Smooth muscle cell (in vitro differentiated cells): Measurements from ENCODE around the gene CNTN6. TPM values are rescaled to one million over a fixed set of nuclear protein-coding genes. Genes with fewer than 3 reads are reported as not detected.
A peak's percentile ranks its signal among the peaks of the same experiment; 100 is the strongest.

Experiments
- DNase-seq: peaks from one replicate; lab custom pipeline; 2025; ENCODE audit not compliant: unreplicated experiment; lab: John Stamatoyannopoulos, UW
- H2AFZ ChIP-seq: fragments of 200-600 bp; sonication (generic); 2 replicates; pipeline ENCODE4 v1.6.0; 2016; ENCODE audit warnings: antibody characterized with exemption, low read depth, mild to moderate bottlenecking
- H3F3A ChIP-seq: fragments of 200-600 bp; sonication (generic); 2 replicates; pipeline ENCODE4 v1.6.0; 2017; ENCODE audit warnings: antibody characterized with exemption, low read depth
- H3K27ac ChIP-seq: fragments of 200-600 bp; sonication (generic); 2 replicates; pipeline ENCODE4 v1.5.1; 2016; ENCODE audit warnings: low read depth, mild to moderate bottlenecking
- H3K27me3 ChIP-seq: fragments of 200-600 bp; sonication (generic); 2 replicates; pipeline ENCODE4 v1.6.1; 2016; ENCODE audit warnings: low read depth, mild to moderate bottlenecking
- H3K36me3 ChIP-seq: fragments of 200-600 bp; sonication (generic); 2 replicates; pipeline ENCODE4 v1.5.1; 2016; ENCODE audit warnings: low read depth
- H3K4me1 ChIP-seq: fragments of 200-600 bp; sonication (generic); 2 replicates; pipeline ENCODE4 v1.5.1; 2016; ENCODE audit warnings: low read depth
- H3K4me2 ChIP-seq: fragments of 200-600 bp; sonication (generic); 2 replicates; pipeline ENCODE4 v1.6.0; 2016; ENCODE audit warnings: mild to moderate bottlenecking
- H3K4me3 ChIP-seq: fragments of 200-600 bp; sonication (generic); 2 replicates; pipeline ENCODE4 v1.5.1; 2016; ENCODE audit warnings: mild to moderate bottlenecking
- H3K79me2 ChIP-seq: fragments of 200-600 bp; sonication (generic); 2 replicates; pipeline ENCODE4 v1.6.0; 2016; ENCODE audit warnings: low read depth, mild to moderate bottlenecking
- H3K9ac ChIP-seq: fragments of 200-600 bp; sonication (generic); 2 replicates; pipeline ENCODE4 v1.6.0; 2016; ENCODE audit warnings: low read depth
- H3K9me3 ChIP-seq: fragments of 200-600 bp; sonication (generic); replicated peaks from 2 replicates; pipeline ENCODE4 v1.5.1; 2016; ENCODE audit warnings: low read depth
- H4K20me1 ChIP-seq: fragments of 200-600 bp; sonication (generic); 2 replicates; pipeline ENCODE4 v1.6.0; 2016; ENCODE audit warnings: low read depth
- CTCF ChIP-seq: fragments of 200-600 bp; sonication (generic); IDR thresholded peaks from 2 replicates; pipeline ENCODE4 v1.5.1; 2017; ENCODE audit warnings: borderline replicate concordance, mild to moderate bottlenecking, antibody characterized with exemption; ENCODE audit not compliant: insufficient read depth, poor library complexity, severe bottlenecking
- WGBS: methylation state at CpG from one replicate; pipeline ENCODE4 v1.1.7; 2016; ENCODE audit warnings: low lambda C conversion rate; 5-methylcytosine and 5-hydroxymethylcytosine counted together
- polyA plus RNA-seq: library from polyadenylated mRNA; unstranded; fragments of >200 nt; fragmentation: Nextera tagmentation; extraction: Ambion mirVana; gene quantifications from 2 replicates; pipeline ENCODE4 v1.2.1, GENCODE V29; 2016
- total RNA-seq: library from RNA; depleted of rRNA; stranded (reverse); fragments of >200 nt; gene quantifications from 2 replicates; pipeline ENCODE4 v1.2.3, GENCODE V29; 2014

The CNTN6 gene
- total and polyA plus RNA-seq, 2 experiments from 2014 or later: 8.1 to 11.1 TPM

- 80% methylated on average over 2 of the region's 2 CpGs for WGBS
- Histone ChIP-seq H3K4me1 (no peaks in the 10 kb centered on the region), H3K36me3 (no peaks in the 10 kb centered on the region), H4K20me1 (no peaks in the 10 kb centered on the region), H3K9ac (no peak overlapping the region), H2AFZ (no peak overlapping the region), H3F3A (no peaks in the 10 kb centered on the region), H3K27me3 (no peaks in the 10 kb centered on the region), H3K9me3 (no peaks in the 10 kb centered on the region), H3K4me3 (no peak overlapping the region), H3K79me2 (no peaks in the 10 kb centered on the region), H3K27ac (no peak overlapping the region), H3K4me2 (no peak overlapping the region)
- DNase-seq: no peak
- TF ChIP-seq CTCF: peak; percentile 20
These were observed 346.6 kb downstream of the CNTN6 start for GRCh38 chr3:1439395-1439794.

DNA sequence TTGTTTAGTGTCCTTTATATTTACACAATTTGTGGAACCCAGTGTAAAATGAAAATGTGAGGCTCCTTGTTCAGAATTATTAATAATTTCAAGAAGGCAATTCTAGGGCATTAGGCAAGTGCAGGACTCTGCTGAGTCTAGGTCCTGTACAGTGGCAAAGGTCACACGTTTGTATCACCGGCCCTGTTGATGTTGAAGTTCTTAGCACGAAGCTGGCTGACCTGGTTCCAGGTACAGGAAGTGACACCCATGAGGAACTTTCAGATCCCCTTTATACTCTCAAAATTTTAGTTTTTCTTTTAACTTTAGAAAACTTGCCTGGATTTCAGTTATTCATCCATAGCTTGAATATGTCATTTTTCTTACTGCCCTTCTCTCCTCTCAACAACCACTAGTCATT is 349.4 kb downstream of the CNTN6 start:
- WGBS: 91% methylated on average over 3 of the region's 3 CpGs
- H3K9me3 ChIP-seq: no peaks in the 10 kb centered on the region

DNA sequence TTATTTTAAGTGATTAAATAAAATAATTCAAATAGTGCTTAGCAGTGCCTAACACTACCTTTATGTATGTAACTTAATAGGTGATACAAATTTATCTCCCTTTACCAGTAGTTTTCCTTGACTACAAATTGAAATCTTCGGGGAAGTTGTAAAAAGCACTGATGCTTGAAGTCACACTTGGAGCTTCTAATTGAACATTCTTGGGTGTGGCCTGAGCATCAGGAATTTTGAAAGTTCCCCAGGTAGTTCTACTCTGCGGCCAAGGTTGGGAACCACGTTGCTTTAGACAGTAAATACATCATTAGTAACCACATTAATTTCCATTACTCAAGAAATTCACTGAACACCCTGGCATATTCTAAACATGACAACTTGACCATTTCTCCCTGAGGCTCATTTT is 351.4 kb downstream of the CNTN6 start:
- Histone ChIP-seq H3K4me3 (no peak overlapping the region), H4K20me1 (no peaks in the 10 kb centered on the region), H2AFZ (no peak overlapping the region), H3F3A (no peaks in the 10 kb centered on the region), H3K4me1 (no peaks in the 10 kb centered on the region), H3K9me3 (no peaks in the 10 kb centered on the region), H3K36me3 (no peaks in the 10 kb centered on the region), H3K4me2 (no peak overlapping the region), H3K9ac (no peak overlapping the region), H3K79me2 (no peaks in the 10 kb centered on the region), H3K27me3 (no peaks in the 10 kb centered on the region), H3K27ac (no peak overlapping the region)
- WGBS: 74% methylated on average over 3 of the region's 3 CpGs
- no peak for TF ChIP-seq CTCF
- no peak for DNase-seq

More for the DNA sequence above, 349.4 kb downstream of the CNTN6 start:
- H2AFZ ChIP-seq: no peak overlapping the region
- no peak for TF ChIP-seq CTCF
- no peak overlapping the region for H3K9ac ChIP-seq
- no peak for DNase-seq
- no peaks in the 10 kb centered on the region for H4K20me1 ChIP-seq
- H3K27me3 ChIP-seq: no peaks in the 10 kb centered on the region
- H3K4me2 ChIP-seq: no peak overlapping the region
- no peaks in the 10 kb centered on the region for H3K79me2 ChIP-seq
- H3F3A ChIP-seq: no peaks in the 10 kb centered on the region
- H3K4me3 ChIP-seq: no peak overlapping the region
- H3K36me3 ChIP-seq: no peaks in the 10 kb centered on the region
- H3K27ac ChIP-seq: no peak overlapping the region
- no peaks in the 10 kb centered on the region for H3K4me1 ChIP-seq

DNA sequence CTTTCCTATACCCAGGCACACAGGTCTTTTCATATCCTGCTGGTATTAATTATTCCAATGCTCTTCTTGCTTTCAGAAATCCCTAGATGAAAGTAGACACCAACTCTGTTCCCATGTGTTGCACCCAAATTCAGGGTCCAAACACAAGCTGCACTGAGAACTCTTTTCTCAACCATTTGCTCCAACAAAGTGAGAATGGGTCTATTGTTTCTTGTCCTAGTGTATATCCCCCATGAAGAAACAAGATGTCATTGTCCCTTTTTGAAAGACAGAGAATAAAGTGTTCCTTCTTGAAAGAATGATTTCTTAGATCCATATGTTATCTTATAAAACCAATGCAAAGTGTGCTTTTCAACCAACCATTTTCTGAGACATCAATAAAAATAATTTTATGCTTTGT is 353.7 kb downstream of the CNTN6 start:
- no peak for TF ChIP-seq CTCF
- no peak overlapping the region for H3K4me3 ChIP-seq
- no peak for DNase-seq
- H2AFZ ChIP-seq: no peak overlapping the region
- no peak overlapping the region for H3K4me2 ChIP-seq
- H3F3A ChIP-seq: no peaks in the 10 kb centered on the region
- no peak overlapping the region for H3K27ac ChIP-seq
- no peaks in the 10 kb centered on the region for H3K4me1 ChIP-seq
- no peaks in the 10 kb centered on the region for H3K27me3 ChIP-seq
- H3K36me3 ChIP-seq: no peaks in the 10 kb centered on the region
- no peak overlapping the region for H3K9ac ChIP-seq
- no peaks in the 10 kb centered on the region for H4K20me1 ChIP-seq
- no peaks in the 10 kb centered on the region for H3K9me3 ChIP-seq
- no peaks in the 10 kb centered on the region for H3K79me2 ChIP-seq
